GM21528 (cell line): Measurements from ENCODE around the gene ARHGAP27.

ENCODE experiments used
- ATAC-seq: cut with Tn5 transposase; IDR thresholded peaks from one replicate; pipeline ENCODE4 v1.9.1; 2021; ENCODE audit warnings: mild to moderate bottlenecking, moderate library complexity; ENCODE audit not compliant: unreplicated experiment, low FRiP score

The ARHGAP27 gene

GRCh38 chr17:45388604-45389325, 43.9 kb downstream of the ARHGAP27 start:
- ATAC-seq: no peak

GRCh38 chr17:45387739-45388138, 44.9 kb downstream of the ARHGAP27 start:
- ATAC-seq: no peak

- ATAC-seq: no peak
These were observed 46.5 kb downstream of the ARHGAP27 start for GRCh38 chr17:45386178-45386577.

GRCh38 chr17:45385331-45385997, 47.2 kb downstream of the ARHGAP27 start:
- ATAC-seq: peak; percentile 67

- no peak for ATAC-seq
These were observed 47.8 kb downstream of the ARHGAP27 start for GRCh38 chr17:45384789-45385262.

- ATAC-seq: no peak
These were observed 48.5 kb downstream of the ARHGAP27 start for GRCh38 chr17:45384047-45384788.

- no peak for ATAC-seq
These were observed 49.7 kb downstream of the ARHGAP27 start for GRCh38 chr17:45383003-45383402.

GRCh38 chr17:45382226-45382625, 50.4 kb downstream of the ARHGAP27 start:
- no peak for ATAC-seq

GRCh38 chr17:45380991-45381390, 51.7 kb downstream of the ARHGAP27 start:
- no peak for ATAC-seq

GRCh38 chr17:45380046-45380765, 52.5 kb downstream of the ARHGAP27 start:
- ATAC-seq: no peak

GRCh38 chr17:45377401-45377800, 55.3 kb downstream of the ARHGAP27 start:
- no peak for ATAC-seq

- ATAC-seq: no peak
These were observed 56.3 kb downstream of the ARHGAP27 start for GRCh38 chr17:45376171-45377005.

GRCh38 chr17:45374501-45374900, 58.2 kb downstream of the ARHGAP27 start:
- ATAC-seq: no peak

- no peak for ATAC-seq
These were observed 60.3 kb downstream of the ARHGAP27 start for GRCh38 chr17:45372325-45372869.

- no peak for ATAC-seq
These were observed 61.0 kb downstream of the ARHGAP27 start for GRCh38 chr17:45371414-45372324.

- ATAC-seq: no peak
These were observed 61.7 kb downstream of the ARHGAP27 start for GRCh38 chr17:45370949-45371413.

- ATAC-seq: no peak
These were observed 63.2 kb downstream of the ARHGAP27 start for GRCh38 chr17:45369421-45369820.

- no peak for ATAC-seq
These were observed 64.0 kb downstream of the ARHGAP27 start for GRCh38 chr17:45368651-45369050.
